Activated naive CD8-positive, alpha-beta T cell treated with anti-CD3 and anti-CD28 coated beads, Interleukin-2, amount 50 U/mL, for 16 hours (primary cell): ENCODE results near the gene ZMYND8.

ENCODE experiments used
- DNase-seq: peaks from one replicate; pipeline ENCODE4 v3.0.0-alpha.2; 2020; ENCODE audit warnings: low read depth, low spot score

Gene ZMYND8

GRCh38 chr20:47174456-47175243 lies 181.8 kb downstream of the ZMYND8 start:
- DNase-seq: no peak

GRCh38 chr20:47173596-47174216 lies 182.8 kb downstream of the ZMYND8 start:
- DNase-seq: no peak

GRCh38 chr20:47172579-47172978 lies 183.9 kb downstream of the ZMYND8 start:
- no peak for DNase-seq

- no peak for DNase-seq
Measured at GRCh38 chr20:47167846-47168245, 188.7 kb downstream of the ZMYND8 start.

- DNase-seq: no peak
Measured at GRCh38 chr20:47165376-47165865, 191.1 kb downstream of the ZMYND8 start.

- DNase-seq: no peak
Measured at GRCh38 chr20:47164140-47164539, 192.4 kb downstream of the ZMYND8 start.

- DNase-seq: no peak
Measured at GRCh38 chr20:47161411-47161810, 195.1 kb downstream of the ZMYND8 start.

- no peak for DNase-seq
Measured at GRCh38 chr20:47160992-47161391, 195.5 kb downstream of the ZMYND8 start.

GRCh38 chr20:47160240-47160639 lies 196.3 kb downstream of the ZMYND8 start:
- DNase-seq: no peak
